Osteocyte (in vitro differentiated cells): Measurements from ENCODE around the gene NCK2. TPM values are rescaled to one million over a fixed set of nuclear protein-coding genes. Genes with fewer than 3 reads are reported as not detected.

Source experiments
- DNase-seq: peaks from one replicate; pipeline ENCODE4 v3.0.0; 2021; ENCODE audit warnings: mixed read lengths; ENCODE audit not compliant: unreplicated experiment; ENCODE audit errors: extremely low spot score
- H3K27ac Mint-ChIP-seq: one replicate; pipeline ENCODE4 v1.8.0; 2021; ENCODE audit warnings: mild to moderate bottlenecking, mixed read lengths; ENCODE audit not compliant: unreplicated experiment
- H3K27me3 Mint-ChIP-seq: one replicate; pipeline ENCODE4 v1.8.0; 2021; ENCODE audit warnings: mixed read lengths; ENCODE audit not compliant: unreplicated experiment
- H3K36me3 Mint-ChIP-seq: one replicate; pipeline ENCODE4 v1.8.0; 2021; ENCODE audit warnings: mixed read lengths; ENCODE audit not compliant: unreplicated experiment
- H3K4me1 Mint-ChIP-seq: one replicate; pipeline ENCODE4 v1.8.0; 2021; ENCODE audit warnings: mixed read lengths; ENCODE audit not compliant: unreplicated experiment
- H3K4me3 Mint-ChIP-seq: one replicate; pipeline ENCODE4 v1.8.0; 2021; ENCODE audit warnings: mild to moderate bottlenecking, moderate library complexity, mixed read lengths; ENCODE audit not compliant: unreplicated experiment
- H3K9me3 Mint-ChIP-seq: one replicate; pipeline ENCODE4 v1.8.0; 2021; ENCODE audit warnings: mixed read lengths; ENCODE audit not compliant: unreplicated experiment
- total RNA-seq: library from RNA; stranded (reverse); gene quantifications from 2 replicates; pipeline ENCODE4 v1.2.1, GENCODE V29; 2021
- TF ChIP-seq, protein P1 (sequence below): fragments of 200-600 bp; sonication (generic); IDR thresholded peaks from 2 replicates; pipeline ENCODE4 v1.5.0; 2021; ENCODE audit warnings: antibody characterized with exemption, mild to moderate bottlenecking, moderate library complexity

The NCK2 gene
- total RNA-seq, 1 donor from 2014 or later = 39.5 TPM

GRCh38 chr2:105804266-105804665 is 59.6 kb downstream of the NCK2 start:
- H3K4me1 Mint-ChIP-seq = peaks cover 29% of the 10 kb centered on the region
- H3K4me3 Mint-ChIP-seq = no peak overlapping the region
- TF ChIP-seq, protein P1, sequence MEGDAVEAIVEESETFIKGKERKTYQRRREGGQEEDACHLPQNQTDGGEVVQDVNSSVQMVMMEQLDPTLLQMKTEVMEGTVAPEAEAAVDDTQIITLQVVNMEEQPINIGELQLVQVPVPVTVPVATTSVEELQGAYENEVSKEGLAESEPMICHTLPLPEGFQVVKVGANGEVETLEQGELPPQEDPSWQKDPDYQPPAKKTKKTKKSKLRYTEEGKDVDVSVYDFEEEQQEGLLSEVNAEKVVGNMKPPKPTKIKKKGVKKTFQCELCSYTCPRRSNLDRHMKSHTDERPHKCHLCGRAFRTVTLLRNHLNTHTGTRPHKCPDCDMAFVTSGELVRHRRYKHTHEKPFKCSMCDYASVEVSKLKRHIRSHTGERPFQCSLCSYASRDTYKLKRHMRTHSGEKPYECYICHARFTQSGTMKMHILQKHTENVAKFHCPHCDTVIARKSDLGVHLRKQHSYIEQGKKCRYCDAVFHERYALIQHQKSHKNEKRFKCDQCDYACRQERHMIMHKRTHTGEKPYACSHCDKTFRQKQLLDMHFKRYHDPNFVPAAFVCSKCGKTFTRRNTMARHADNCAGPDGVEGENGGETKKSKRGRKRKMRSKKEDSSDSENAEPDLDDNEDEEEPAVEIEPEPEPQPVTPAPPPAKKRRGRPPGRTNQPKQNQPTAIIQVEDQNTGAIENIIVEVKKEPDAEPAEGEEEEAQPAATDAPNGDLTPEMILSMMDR = no peak
- H3K36me3 Mint-ChIP-seq = peaks cover 7% of the 10 kb centered on the region
- H3K9me3 Mint-ChIP-seq = no peaks in the 10 kb centered on the region
- no peaks in the 10 kb centered on the region for H3K27me3 Mint-ChIP-seq
- no peak for DNase-seq
- H3K27ac Mint-ChIP-seq = no peak overlapping the region

- H3K4me1 Mint-ChIP-seq = peaks cover 23% of the 10 kb centered on the region
- no peak for DNase-seq
- H3K9me3 Mint-ChIP-seq = no peaks in the 10 kb centered on the region
- no peak overlapping the region for H3K4me3 Mint-ChIP-seq
- peaks cover 2% of the 10 kb centered on the region for H3K36me3 Mint-ChIP-seq
- TF ChIP-seq, protein P1 = no peak
- H3K27me3 Mint-ChIP-seq = no peaks in the 10 kb centered on the region
- no peak overlapping the region for H3K27ac Mint-ChIP-seq
Observed at GRCh38 chr2:105806996-105807395, 62.3 kb downstream of the NCK2 start.

DNA sequence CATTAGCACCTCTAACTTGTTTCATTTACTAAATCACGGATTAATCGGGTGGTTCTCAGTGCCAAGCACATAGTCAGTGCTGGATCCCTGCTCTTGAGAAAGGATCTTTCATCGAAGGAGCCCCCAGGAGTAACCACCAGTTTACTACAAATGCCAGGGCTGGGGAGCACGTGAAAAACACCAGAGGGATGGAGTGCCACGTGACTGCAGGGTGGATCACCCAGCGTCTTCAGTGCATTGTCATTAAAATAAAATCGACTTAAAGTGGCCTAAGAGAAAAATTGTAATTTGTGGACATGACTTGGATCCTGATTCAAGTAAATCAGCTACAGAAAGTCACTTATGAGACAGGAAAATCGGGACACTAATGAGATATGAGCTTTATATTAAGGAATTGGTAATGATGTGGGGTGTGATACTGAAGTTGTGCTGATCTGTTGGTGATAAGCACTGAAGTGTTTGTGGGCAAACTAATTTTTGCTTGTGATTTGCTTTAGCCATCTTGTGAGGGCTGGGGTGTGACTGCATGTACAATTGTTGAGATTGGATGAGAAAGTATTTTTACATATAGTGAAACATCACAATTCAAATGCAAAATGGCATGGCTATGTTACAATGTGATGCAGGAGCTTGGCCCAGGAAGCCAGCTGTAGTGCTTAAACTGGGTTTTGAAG is 63.8 kb downstream of the NCK2 start:
- Mint-ChIP-seq H3K36me3 (no peaks in the 10 kb centered on the region), H3K27me3 (no peaks in the 10 kb centered on the region), H3K4me3 (no peak overlapping the region), H3K9me3 (no peaks in the 10 kb centered on the region), H3K4me1 (peaks cover 18% of the 10 kb centered on the region), H3K27ac (no peak overlapping the region)
- DNase-seq = no peak
- TF ChIP-seq, protein P1 = no peak

DNA sequence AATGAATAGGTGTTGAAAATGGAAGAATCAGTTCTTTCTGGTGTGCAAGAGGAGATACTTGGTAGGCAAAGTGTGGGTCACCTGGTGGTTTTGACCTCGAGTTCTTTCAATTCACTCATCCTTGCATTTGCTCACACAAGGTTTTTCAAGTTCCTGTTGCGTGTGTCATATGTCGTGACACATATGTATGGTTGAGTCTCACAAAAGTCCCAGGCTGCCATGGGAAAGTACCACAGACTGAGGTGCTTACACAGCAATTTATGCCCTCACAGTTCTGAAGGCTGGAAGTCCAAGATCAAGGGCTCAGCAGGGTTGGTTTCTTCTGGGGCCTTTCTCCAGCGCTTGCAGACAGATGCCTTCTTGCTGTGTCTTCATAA is 64.4 kb downstream of the NCK2 start:
- H3K9me3 Mint-ChIP-seq = no peaks in the 10 kb centered on the region
- H3K27me3 Mint-ChIP-seq = no peaks in the 10 kb centered on the region
- H3K4me1 Mint-ChIP-seq = peaks cover 14% of the 10 kb centered on the region
- H3K4me3 Mint-ChIP-seq = no peak overlapping the region
- no peaks in the 10 kb centered on the region for H3K36me3 Mint-ChIP-seq
- no peak overlapping the region for H3K27ac Mint-ChIP-seq
- DNase-seq = no peak
- TF ChIP-seq, protein P1 = no peak

- Mint-ChIP-seq H3K4me1 (peaks cover 8% of the 10 kb centered on the region), H3K36me3 (no peaks in the 10 kb centered on the region), H3K9me3 (no peaks in the 10 kb centered on the region), H3K4me3 (no peak overlapping the region), H3K27me3 (no peaks in the 10 kb centered on the region), H3K27ac (no peak overlapping the region)
- TF ChIP-seq, protein P1 = no peak
- no peak for DNase-seq
Observed at GRCh38 chr2:105809723-105810122, 65.0 kb downstream of the NCK2 start.
